Omental fat pad (tissue), 4 donors: Measurements from ENCODE around the gene DTX3. TPM values are rescaled to one million over a fixed set of nuclear protein-coding genes. Genes with fewer than 3 reads are reported as not detected.
"Not testable (repeated sequence)": the region's sequence is repeated elsewhere in the genome, so short reads cannot be mapped to it uniquely, and the experiment has no call there.

Source experiments
- ATAC-seq: fragments of 150-250 bp; one replicate; pipeline ENCODE4 v1.9.1; 2016; ENCODE audit warnings: mild to moderate bottlenecking, moderate library complexity; ENCODE audit not compliant: low FRiP score
- DNase-seq: peaks from one replicate; pipeline ENCODE4 v3.0.0-alpha.2; 2019; ENCODE audit warnings: low spot score
- total RNA-seq, 4 donors: library from RNA; depleted of rRNA; stranded (reverse); fragments of >200 nt; gene quantifications; one replicate each; pipeline ENCODE4 v1.1.0, GENCODE V29; 2016
- TF ChIP-seq, protein P1 (sequence below), 3 donors: fragments of 450-650 bp; IDR thresholded peaks; one replicate each; pipeline ENCODE4 v1.5.1; 2016 to 2017; ENCODE audit warnings: antibody characterized with exemption in 3 of 3, mild to moderate bottlenecking in 3 of 3, moderate library complexity in 2 of 3

DTX3 gene
- total RNA-seq, 4 donors from 2014 or later = 8.0 to 21.7 (median 13.3) TPM

DNA sequence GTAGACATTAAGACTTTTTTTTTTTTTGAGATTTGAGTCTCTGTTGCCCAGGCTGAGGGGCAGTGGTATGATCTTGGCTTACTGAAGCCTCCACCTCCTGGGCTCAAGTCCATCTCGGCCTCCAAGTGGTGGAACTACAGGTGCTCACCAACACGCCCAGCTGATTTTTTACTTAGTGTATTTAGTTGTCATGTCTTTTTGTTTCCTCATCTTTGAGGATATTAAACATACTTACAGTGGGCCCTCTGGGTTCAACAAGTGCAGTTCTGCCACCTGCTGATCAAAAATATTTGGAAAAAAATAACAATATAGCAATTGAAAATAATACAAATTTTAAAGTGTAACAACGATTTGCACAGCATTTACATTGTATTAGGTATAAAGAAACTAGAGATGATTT is 32.7 kb downstream of the DTX3 start:
- TF ChIP-seq, protein P1, sequence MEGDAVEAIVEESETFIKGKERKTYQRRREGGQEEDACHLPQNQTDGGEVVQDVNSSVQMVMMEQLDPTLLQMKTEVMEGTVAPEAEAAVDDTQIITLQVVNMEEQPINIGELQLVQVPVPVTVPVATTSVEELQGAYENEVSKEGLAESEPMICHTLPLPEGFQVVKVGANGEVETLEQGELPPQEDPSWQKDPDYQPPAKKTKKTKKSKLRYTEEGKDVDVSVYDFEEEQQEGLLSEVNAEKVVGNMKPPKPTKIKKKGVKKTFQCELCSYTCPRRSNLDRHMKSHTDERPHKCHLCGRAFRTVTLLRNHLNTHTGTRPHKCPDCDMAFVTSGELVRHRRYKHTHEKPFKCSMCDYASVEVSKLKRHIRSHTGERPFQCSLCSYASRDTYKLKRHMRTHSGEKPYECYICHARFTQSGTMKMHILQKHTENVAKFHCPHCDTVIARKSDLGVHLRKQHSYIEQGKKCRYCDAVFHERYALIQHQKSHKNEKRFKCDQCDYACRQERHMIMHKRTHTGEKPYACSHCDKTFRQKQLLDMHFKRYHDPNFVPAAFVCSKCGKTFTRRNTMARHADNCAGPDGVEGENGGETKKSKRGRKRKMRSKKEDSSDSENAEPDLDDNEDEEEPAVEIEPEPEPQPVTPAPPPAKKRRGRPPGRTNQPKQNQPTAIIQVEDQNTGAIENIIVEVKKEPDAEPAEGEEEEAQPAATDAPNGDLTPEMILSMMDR (IDR thresholded peaks at IDR 0.05) = no peak
- no peak for DNase-seq
- no peak for ATAC-seq

DNA sequence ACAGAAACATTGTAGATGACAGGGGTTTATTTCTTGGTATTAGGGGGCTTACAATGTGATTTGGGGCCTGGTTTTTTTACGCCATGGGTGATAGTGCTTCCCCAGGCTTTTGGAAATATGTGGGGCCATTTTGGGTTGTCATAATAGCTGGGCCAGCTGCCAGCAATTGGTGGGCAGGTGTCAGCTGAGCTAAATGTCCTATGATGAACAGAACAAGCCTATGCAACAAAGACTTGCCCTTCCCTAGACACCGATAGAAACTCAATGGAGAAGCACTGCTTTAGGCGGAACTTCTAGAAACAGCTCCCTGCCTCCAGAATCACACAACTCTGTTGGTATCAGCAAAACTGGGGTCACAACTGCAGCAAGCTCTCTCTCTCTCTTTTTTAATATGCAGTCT is 33.5 kb downstream of the DTX3 start:
- no peak for ATAC-seq
- DNase-seq = no peak
- TF ChIP-seq, protein P1 (IDR thresholded peaks at IDR 0.05) = no peak

DNA sequence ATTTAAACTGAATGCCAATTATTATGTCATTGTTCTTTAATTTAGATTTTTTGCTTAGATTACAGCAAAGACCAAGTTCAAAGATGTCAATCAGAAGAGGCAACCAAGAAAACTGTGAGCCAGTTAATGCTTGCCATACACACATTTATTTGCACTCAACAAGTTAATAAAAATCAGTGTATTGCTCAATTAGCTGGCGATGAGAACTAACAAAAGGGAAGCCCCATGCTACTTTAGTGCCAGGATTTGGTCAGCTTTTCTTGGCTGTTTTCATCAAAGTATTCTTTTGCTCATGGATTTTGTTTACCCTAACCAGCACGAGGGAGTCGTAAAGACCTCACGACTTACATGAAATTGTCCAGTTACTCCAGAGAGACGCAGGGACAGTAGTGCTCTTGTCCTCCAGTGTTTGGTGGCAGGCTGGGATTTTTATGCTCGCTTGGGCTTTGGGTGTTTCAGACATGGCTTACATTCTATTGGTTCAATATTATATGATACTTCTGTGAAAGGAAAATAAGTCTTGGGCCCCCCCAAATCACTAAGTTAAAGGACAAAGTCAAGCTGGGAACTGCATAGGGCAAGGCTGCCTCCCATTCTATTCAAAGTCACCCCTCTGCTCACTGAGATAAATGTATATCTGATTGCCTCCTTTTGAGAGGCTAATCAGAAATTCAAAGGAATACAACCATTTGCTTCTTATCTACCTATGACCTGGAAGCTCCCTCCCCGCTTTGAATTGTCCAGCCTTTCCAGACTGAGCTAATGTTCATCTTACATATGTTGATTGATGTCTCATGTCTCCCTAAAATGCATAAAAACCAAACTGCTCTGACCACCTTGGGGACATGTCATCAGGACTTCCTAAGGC is 35.8 kb downstream of the DTX3 start:
- no peak for ATAC-seq
- no peak for DNase-seq

DNA sequence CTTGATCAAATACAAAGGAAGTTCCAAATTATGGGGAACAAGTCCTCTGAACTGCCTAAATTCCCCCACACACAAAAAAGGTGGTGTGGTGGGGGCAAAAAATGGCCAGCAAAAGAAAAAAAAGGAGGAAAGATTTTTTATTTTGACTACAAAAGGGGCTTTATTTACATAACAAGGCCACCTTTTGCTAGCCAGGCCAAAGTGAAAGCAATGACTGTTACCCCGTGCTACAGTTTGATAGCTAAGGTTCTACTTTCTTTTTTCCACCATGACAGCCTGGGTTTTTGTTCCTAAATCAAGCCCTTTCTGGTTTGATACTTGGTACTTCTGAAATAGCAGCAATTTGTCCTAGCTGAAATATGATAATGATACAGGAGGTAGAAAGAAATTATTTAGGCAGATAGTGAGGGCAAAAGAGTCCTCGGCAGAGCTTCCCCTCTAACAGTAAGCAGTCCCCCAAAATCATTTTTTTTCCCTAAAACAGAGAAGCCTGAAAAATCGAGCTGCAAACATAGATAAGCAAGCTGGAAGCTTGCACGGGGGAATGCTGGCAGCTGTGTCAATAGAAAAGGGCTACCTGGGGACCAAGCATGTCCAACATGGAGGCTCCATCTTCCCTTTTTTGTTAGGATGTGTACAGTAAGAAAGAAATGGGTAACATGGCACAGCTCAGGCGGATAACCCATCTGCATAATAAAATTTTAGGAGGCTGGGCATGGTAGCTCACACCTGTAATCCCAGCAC is 37.2 kb downstream of the DTX3 start:
- TF ChIP-seq, protein P1 (IDR thresholded peaks at IDR 0.05) = no peak
- ATAC-seq (no peak), DNase-seq (no peak)

More for the DNA sequence above, 35.8 kb downstream of the DTX3 start:
- TF ChIP-seq, protein P1 (IDR thresholded peaks at IDR 0.05) = no peak

DNA sequence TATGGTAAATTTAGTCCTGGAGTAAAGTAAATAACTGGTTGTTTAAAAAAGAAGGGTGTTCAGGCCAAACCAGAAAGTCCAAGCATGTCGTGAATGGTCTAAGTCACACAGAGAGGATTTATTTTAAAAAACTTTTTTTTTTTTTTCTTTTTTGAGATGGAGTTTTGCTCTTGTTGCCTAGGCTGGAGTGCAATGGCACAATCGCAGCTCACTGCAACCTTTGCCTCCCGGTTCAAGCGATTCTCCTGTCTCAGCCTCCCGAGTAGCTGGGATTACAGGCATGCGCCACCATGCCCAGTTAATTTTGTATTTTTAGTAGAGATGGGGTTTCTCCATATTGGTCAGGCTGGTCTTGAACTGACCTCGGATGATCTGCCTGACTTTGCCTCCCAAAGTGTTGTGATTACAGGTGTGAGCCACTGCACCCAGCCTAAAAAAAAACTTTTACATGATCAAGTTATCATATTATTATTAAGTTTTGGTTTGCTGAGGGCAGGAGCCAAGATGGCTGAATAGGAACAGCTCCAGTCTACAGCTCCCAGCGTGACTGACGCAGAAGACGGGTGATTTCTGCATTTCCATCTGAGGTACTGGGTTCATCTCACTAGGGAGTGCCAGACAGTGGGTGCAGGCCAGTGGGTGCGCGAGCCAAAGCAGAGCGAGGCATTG is 41.5 kb downstream of the DTX3 start:
- not testable (repeated sequence) for DNase-seq

DNA sequence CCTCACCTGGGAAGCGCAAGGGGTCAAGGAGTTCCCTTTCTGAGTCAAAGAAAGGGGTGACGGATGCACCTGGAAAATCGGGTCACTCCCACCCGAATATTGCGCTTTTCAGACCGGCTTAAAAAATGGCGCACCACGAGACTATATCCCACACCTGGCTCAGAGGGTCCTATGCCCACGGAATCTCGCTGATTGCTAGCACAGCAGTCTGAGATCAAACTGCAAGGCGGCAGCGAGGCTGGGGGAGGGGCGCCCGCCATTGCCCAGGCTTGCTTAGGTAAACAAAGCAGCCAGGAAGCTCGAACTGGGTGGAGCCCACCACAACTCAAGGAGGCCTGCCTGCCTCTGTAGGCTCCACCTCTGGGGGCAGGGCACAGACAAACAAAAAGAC is 42.0 kb downstream of the DTX3 start:
- DNase-seq, ATAC-seq: not testable (repeated sequence)

More for the DNA sequence above, 41.5 kb downstream of the DTX3 start:
- not testable (repeated sequence) for ATAC-seq

DNA sequence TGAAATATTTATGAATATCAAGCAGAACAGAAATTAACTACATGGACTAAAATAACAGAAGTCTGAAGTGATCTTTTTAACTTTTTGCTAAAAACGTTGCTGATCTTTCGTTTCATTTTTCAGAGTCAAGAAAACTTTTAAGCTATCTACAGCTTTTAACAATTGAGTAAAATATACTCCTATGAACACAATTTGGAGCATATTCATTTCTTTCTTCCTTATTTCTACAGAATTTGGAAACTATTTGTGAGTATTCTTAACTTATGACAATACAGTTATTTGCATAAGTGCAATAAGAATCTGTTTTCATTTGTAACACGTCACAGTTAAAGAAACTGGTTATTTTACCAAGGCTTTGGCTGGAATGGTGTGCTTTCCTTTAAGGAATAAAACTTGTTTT is 49.4 kb downstream of the DTX3 start:
- TF ChIP-seq, protein P1 (IDR thresholded peaks at IDR 0.05) = no peak
- ATAC-seq = no peak
- DNase-seq = no peak
